GM19351 (cell line): Measurements from ENCODE around the gene CYP26B1.
"Not testable (repeated sequence)": the region's sequence is repeated elsewhere in the genome, so short reads cannot be mapped to it uniquely, and the experiment has no call there.

ENCODE experiments used
- ATAC-seq: cut with Tn5 transposase; IDR thresholded peaks from one replicate; pipeline ENCODE4 v1.9.1; 2021; ENCODE audit warnings: mild to moderate bottlenecking, moderate library complexity; ENCODE audit not compliant: unreplicated experiment

CYP26B1 gene

DNA sequence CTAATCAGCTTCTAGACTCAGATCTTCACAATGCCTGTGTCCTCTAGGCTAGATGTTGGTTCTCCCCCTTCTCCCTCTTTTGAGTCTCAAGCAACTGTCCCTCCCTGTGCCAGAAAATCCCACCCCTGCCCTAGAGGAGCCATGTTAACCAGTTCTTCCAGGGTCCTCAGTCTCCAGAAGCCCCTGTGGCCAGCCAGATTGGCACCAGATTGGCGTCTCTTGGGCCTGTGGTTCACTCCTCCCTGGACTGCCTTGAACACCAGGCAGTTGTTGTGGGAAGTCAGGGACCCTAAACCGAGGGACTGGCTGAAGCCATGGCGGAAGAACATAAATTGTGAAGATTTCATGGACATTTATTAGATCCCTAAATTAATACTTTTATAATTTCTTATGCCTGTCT is 36.6 kb downstream of the CYP26B1 start:
- ATAC-seq, result no peak

DNA sequence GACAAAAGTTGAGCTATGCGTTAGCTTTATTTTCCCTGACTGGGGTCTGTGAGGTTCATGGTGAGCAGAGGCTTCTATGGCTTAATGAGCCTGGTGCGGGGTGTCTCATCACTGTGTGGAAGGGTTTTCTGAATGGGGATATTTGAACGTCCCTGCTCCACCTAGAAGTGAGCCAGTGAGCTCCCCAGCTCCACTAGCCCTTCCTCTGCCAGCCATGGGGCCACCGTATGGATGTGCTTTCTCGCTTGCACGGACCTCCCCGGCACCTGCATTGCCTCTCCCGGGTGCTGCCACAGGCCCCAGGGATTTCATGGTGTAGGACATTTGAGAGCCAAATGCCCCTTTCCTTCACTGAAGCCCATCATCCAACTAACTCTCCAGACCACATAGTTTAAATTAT is 37.8 kb downstream of the CYP26B1 start:
- ATAC-seq, result no peak

DNA sequence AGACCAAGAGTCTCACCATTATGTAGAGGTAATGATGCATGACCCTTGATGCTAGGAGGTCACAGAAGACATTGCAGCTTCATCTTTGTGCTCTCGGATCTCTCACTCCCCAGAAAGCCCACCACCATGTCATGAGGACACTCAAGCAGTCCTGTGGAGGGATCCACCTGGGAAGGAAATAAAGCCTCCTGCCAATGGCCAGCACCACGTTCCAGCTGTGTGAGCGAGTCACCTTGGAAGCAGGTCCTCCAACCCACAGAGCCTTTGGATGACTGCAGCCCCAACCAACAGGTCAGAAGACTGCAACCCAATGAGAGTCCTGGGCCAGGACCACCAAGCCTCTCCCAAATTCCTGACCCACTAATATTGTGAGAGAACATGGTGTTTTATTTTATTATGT is 38.4 kb downstream of the CYP26B1 start:
- ATAC-seq, result no peak

DNA sequence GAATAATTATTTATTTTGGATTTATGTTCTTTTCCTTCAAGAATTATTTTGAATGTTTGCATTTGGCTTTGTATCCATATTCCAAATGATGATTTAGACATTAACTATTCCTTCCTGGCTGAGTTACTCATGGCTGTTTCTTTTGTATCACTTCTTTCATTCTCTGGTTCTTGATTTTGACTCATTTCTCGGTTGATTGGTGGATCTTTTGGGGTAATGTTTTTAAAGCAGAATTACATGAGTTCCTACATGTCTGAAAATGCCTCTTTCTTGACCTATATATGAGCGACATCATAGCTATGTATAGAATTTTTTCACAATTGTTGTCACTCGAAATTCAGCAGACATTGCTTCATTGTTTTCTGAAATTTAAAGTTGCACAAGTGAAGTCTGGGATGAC is 39.5 kb downstream of the CYP26B1 start:
- ATAC-seq, result no peak

DNA sequence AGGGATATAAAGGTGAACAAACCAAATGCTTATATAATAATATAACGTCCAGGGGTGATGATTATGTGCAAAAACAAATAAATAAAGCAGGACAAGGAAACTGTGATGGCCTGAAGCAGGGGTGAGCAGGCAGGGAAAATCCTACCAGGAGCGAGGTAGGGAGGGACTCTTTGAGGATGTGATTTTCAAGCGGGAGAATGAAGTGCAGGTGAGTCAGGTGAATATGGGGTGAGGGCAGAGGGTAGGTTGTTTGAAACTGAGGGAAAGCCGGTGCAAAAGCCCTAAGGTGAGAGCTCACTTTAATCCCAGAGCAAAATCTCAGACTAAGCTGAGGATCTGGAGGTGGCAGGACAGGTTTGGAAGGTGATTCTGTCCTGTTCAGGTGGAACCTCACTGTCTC is 40.7 kb downstream of the CYP26B1 start:
- ATAC-seq, result no peak

DNA sequence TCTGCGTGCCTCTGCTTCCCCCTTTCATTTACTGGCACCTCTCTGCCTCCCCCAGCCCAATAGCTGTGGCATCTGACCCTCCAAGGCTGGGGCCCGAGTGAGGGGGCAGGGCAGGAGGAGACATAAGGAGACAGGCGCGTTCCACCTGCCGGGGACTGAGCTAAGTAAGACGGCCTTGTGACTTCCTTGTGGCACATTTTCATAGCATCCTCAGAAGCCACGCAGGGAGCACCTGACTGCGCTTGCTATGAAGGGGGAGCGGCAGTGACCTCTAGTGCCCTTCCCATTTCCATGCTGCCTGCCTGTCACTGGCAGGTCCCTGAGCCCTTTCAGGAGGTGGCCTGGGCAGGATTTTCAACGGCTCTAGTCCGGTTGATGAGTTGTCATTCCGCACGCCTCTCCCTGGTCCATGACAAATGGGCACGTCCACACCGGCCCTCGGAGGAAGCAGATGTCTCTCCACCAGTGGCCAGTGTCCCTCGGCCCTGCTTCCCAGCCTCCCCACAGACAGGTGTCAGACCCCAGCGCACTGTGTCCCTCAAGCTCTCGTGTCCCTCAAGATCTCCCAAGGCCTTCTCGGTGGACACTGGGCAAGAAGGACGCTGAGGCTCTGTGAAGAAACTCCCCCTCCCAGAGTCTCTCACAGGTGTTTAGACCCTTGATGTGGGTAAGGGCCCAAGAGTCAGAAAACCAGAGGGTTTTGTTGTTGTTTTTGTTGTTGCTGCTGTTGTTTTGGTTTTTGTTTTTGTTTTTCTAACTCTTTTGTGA is 42.7 kb downstream of the CYP26B1 start:
- ATAC-seq, result no peak

- ATAC-seq, result no peak
Measured at GRCh38 chr2:72103690-72104089, 44.0 kb downstream of the CYP26B1 start.

- ATAC-seq, result no peak
Measured at GRCh38 chr2:72103161-72103560, 44.5 kb downstream of the CYP26B1 start.

DNA sequence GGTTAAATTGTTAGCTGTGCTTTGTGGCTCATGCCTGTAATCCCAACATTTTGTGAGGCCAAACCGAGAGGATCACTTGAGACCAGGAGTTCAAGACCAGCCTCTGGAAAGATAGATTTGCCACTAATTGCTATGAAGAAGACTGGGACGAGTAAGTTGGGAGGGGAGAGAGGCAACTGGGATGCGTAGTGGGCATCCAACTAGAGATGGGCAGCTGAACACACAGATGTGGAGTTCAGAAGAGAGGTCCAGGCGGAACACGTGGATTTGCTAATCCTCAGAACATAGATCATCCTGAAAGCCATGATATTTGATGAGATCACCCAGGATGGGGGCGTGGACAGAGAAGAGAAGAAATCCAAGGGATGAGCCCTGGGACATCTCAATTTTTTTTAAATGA is 48.7 kb downstream of the CYP26B1 start:
- ATAC-seq, result no peak

GRCh38 chr2:72097276-72097675 is 50.4 kb downstream of the CYP26B1 start:
- ATAC-seq, result no peak

GRCh38 chr2:72096181-72096580 is 51.5 kb downstream of the CYP26B1 start:
- no peak for ATAC-seq

DNA sequence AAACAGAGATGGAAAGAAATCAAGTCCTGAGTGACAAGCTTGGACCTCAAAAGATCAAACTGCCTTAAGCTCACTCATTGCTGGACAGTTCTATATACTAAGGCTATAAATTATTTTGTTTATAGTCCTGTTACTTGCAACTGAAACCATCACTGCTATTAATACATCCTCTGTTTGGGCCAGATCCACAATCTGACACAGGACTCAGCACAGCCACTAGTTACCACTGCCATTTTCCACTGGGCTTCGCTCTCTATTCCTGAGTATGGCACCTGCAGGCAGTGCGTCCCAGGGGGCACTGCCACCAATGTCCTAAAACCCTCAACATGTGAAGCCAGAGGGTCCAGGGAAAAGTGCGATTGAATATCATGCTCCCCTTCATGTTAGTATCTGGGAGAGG is 52.3 kb downstream of the CYP26B1 start:
- ATAC-seq, result no peak

DNA sequence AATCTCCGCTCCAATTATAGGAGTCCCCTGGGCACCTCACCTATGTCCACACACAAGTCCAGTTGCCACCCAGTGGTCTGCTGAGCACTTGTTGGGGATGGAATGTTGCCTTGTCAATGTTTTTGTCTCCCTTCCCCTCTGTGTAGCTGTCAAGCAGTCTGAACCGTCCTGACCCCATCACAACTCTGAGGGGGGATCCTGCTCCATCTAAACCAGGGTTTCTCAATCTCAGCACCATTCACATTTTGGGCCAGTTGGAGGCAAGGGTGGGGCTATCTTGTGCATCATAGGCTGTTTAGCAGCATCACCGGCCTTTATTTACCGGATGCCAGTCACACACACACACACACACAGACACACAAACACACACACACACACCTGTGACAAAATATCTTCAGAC is 53.0 kb downstream of the CYP26B1 start:
- ATAC-seq, result no peak

DNA sequence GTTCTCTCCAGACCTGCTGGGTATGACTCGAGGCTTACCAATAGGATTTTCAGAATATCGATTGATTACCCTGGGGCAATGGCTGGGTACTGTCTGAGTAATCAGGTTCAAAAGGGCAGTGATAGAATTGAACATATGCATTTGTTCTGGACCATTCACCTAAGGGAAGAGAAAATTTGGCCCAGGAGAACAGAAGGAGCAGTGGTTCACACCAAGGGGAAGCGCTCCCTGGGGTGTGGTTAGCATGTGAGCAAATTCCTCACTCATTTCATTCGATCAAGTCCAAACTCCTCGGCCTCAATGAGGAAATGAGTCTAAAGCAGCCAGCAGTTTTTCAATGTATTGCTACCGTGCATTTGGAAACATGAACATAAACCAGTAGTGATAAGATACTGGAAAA is 55.6 kb downstream of the CYP26B1 start:
- no peak for ATAC-seq

DNA sequence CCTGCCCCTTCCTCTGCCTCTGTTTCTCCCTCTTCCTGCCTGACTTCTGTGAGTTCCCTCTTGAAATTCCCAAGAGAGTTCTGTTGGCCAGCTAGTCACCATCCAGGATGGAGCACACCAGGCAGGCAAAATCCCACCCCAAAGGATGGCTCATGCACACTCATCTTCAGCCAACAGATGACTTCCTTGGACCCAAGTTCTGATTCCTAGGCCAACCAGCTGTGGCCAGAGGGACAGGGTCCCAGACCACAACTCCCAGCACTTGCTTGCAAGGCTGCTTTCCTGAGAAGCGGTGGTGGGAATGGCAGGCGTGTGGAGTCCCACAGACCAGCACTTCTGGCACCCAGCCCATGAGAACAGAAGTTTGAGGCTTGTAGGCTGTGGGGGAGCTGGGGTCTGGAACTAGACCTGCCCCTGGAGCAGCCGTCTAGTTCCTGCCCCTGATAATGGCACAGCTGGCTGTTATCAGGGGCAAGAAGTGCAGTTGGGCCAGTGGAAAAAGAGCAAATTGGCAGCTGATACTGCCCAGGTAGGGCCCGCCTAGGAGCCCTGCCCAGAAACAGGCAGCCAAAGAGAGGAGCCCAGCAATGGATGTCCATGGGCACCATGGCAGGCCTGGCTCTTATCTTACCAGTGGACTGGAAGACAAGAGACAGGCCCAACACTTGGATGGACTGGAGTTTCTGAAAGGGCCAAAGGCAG is 56.7 kb downstream of the CYP26B1 start:
- no peak for ATAC-seq

- ATAC-seq, result no peak
Measured at GRCh38 chr2:72090271-72090720, 57.4 kb downstream of the CYP26B1 start.

DNA sequence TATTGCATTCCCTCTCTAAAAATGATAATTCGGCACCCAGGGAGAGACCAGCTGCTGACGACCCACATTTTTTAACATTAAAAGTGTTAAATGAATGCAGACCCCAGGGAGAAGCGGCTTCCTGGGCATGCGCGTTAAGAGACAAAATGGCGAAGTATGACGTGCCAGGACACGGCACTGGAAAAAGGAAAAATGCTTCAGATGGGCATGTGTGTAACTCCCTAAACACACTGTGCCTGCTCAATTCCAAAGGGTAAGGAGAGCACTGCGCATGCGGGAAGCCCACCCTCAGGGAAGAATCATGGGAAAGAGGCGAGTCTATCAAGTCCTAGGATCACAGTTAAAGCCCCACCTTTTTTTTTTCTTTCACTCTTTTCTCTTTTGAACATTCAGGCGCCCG is 58.1 kb downstream of the CYP26B1 start:
- ATAC-seq, result no peak

GRCh38 chr2:72089028-72089427 is 58.6 kb downstream of the CYP26B1 start:
- ATAC-seq, result no peak

DNA sequence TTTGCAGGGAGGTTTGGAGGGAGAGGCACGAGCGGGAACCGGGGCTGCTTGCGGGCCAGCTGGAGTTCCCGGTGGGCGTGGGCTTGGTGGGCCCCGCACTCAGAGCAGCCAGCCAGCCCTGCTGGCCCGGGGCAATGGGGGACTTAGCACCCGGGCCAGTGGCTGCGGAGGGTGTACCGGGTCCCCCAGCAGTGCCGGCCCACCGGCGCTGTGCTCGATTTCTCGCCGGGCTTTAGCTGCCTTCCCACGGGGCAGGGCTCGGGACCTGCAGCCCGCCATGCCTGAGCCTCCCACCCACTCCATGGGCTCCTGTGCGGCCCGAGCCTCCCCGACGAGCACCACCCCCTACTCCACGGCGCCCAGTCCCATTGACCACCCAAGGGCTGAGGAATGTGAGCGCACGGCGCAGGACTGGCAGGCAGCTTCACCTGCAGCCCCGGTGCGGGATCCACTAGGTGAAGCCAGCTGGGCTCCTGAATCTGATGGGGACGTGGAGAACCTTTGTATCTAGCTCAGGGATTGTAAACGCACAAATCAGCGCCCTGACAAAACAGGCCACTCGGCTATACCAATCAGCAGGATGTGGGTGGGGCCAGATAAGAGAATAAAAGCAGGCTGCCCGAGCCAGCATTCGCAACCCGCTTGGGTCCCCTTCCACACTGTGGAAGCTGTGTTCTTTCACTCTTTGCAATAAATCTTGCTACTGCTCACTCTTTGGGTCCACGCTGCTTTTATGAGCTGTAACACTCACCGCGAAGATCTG is 60.6 kb downstream of the CYP26B1 start:
- not testable (repeated sequence) for ATAC-seq

- ATAC-seq, result no peak
Measured at GRCh38 chr2:72085513-72085912, 62.1 kb downstream of the CYP26B1 start.

DNA sequence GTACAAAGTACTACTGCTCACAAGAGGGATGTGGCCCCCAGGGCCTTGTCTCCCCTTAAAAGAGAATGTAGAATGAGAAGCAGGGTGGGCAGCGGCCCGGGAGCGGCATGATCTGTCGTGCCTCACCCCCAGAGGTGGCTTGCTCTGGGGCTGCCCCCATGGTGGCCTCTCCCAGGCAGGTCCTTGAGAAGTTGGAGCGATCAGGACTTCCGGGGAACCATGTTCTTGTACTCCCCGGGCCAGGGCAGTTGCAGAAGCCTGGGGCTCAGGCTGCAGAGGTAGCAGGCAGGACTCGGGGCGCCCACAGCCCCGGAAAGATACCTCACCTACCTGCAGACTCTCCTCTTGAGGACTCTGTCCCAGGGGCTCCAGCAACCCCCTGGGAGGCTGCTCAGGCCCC is 62.6 kb downstream of the CYP26B1 start:
- no peak for ATAC-seq

DNA sequence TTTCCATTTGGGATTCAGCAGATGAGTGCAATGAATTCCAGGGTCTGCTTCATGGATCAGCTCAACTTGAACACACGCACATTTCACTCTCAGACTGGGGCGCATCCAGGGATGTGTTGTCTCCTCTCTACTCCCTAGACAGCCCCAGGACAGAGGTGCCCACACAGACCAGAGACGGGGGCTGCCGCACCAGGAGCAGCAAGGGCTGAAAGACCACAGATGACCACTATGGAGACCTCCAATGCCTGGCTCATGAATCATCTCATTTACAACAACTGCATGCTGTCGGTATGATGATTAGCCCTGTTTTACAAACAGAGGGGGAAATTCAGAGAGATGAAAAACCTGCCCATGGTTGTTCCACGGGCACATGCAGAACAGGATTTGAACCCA is 63.1 kb downstream of the CYP26B1 start:
- ATAC-seq, result no peak
